Measurements from ENCODE around the gene KLHL26. TPM values are rescaled to one million over a fixed set of nuclear protein-coding genes. Genes with fewer than 3 reads are reported as not detected.

KLHL26 gene
- total RNA-seq, 4 donors from 2014 or later: 7.0 to 15.7 (median 7.6) TPM

DNA sequence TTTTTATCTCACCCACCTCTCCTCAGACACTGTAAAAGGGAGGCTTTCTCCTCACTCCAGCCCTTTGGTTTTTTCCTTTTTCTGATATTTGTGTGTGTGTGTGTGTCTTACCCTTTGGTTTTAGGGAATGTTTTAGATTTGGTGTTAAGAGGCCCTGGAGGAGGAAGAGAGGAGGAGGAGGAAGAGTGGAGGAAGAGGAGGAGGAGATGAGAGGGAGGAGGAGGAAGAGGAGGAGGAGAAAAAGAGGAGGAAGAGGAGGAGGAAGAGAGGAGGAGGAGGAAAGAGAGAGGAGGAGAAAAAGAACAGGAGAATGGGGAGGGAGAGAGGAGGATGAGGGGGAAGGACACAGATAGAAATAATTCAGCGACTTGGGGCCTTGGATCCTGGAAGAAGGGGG, 10.5 kb downstream of the KLHL26 start:
- WGBS, 2 donors (ENCODE audit: low coverage in 1 of 2): 95 to 100% methylated on average over 1 of the region's 1 CpG
- intact Hi-C loops (cut with DNase I; ENCODE audit: low total_unique reads): no loop called here

DNA sequence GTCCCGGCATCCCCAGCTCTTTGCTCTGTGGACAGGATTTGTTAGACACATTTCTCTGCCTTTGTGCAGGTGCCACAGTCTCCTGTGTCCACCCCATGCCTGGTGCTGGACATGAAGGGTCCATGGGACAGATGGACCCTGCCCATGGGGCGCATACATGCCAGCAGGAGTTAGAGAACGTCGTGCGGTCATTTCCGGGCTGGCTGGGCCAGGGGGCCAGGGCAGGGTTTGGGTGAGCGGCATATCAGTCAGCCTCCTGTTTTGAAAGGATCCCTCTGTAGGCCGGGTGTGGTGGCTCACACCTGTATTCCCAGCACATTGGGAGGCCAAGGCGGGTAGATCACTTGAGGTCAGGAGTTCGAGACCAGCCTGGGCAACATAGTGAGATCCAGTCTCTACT, 11.0 kb downstream of the KLHL26 start:
- H3K27me3 ChIP-seq: no peaks in the 10 kb centered on the region
- H3K27ac ChIP-seq: peak overlapping the region in 1 of 4 donors; percentile 78
- DNase-seq: no peak
- 95 to 100% methylated on average over 1 to 10 of the region's 10 CpGs for WGBS, 2 donors (ENCODE audit: low coverage in 1 of 2)
- no peak overlapping the region for H3K4me3 ChIP-seq
- TF ChIP-seq POLR2AphosphoS5 (IDR thresholded peaks at IDR 0.05) (no peak), EP300 (IDR thresholded peaks at IDR 0.05; ENCODE audit: low read depth) (no peak), POLR2A (IDR thresholded peaks at IDR 0.05) (no peak)
- TF ChIP-seq, protein P1, sequence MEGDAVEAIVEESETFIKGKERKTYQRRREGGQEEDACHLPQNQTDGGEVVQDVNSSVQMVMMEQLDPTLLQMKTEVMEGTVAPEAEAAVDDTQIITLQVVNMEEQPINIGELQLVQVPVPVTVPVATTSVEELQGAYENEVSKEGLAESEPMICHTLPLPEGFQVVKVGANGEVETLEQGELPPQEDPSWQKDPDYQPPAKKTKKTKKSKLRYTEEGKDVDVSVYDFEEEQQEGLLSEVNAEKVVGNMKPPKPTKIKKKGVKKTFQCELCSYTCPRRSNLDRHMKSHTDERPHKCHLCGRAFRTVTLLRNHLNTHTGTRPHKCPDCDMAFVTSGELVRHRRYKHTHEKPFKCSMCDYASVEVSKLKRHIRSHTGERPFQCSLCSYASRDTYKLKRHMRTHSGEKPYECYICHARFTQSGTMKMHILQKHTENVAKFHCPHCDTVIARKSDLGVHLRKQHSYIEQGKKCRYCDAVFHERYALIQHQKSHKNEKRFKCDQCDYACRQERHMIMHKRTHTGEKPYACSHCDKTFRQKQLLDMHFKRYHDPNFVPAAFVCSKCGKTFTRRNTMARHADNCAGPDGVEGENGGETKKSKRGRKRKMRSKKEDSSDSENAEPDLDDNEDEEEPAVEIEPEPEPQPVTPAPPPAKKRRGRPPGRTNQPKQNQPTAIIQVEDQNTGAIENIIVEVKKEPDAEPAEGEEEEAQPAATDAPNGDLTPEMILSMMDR (IDR thresholded peaks at IDR 0.05): no peak
- H3K36me3 ChIP-seq: no peaks in the 10 kb centered on the region
- intact Hi-C loops (cut with DNase I; ENCODE audit: low total_unique reads) (no loop called here), in situ Hi-C loops (cut with MboI; ENCODE audit: low pct_ligation_motif_present in 1 of 4, low pct_unique_long_range_greater_than_20kb in 1 of 4, low sequenced_read_pairs in 3 of 4) (no loop called here)
- peaks cover 0 to 39% (median 20%) of the 10 kb centered on the region in 4 donors for H3K4me1 ChIP-seq
- no peaks in the 10 kb centered on the region for H3K9me3 ChIP-seq

More for the DNA sequence above, 10.5 kb downstream of the KLHL26 start:
- no peaks in the 10 kb centered on the region for H3K36me3 ChIP-seq
- in situ Hi-C loops (cut with MboI; ENCODE audit: low pct_ligation_motif_present in 1 of 4, low pct_unique_long_range_greater_than_20kb in 1 of 4, low sequenced_read_pairs in 3 of 4): no loop called here
- no peaks in the 10 kb centered on the region for H3K9me3 ChIP-seq
- peaks cover 0 to 39% (median 20%) of the 10 kb centered on the region in 4 donors for H3K4me1 ChIP-seq
- no peaks in the 10 kb centered on the region for H3K27me3 ChIP-seq
- H3K27ac ChIP-seq: no peak overlapping the region
- TF ChIP-seq EP300 (IDR thresholded peaks at IDR 0.05; ENCODE audit: low read depth): no peak
- no peak for TF ChIP-seq POLR2AphosphoS5 (IDR thresholded peaks at IDR 0.05)
- TF ChIP-seq, protein P1 (IDR thresholded peaks at IDR 0.05): no peak
- TF ChIP-seq POLR2A (IDR thresholded peaks at IDR 0.05): no peak
- H3K4me3 ChIP-seq: no peak overlapping the region
- DNase-seq: no peak

GRCh38 chr19:18648973-18649315, 12.1 kb downstream of the KLHL26 start:
- Histone ChIP-seq H3K27ac (peak overlapping the region; percentile 70 to 87 (median 76)), H3K4me1 (peaks cover 0 to 39% (median 20%) of the 10 kb centered on the region in 4 donors), H3K9me3 (no peaks in the 10 kb centered on the region), H3K4me3 (no peak overlapping the region), H3K36me3 (no peaks in the 10 kb centered on the region), H3K27me3 (no peaks in the 10 kb centered on the region)
- no peak for DNase-seq
- in situ Hi-C loops (cut with MboI; ENCODE audit: low pct_ligation_motif_present in 1 of 4, low pct_unique_long_range_greater_than_20kb in 1 of 4, low sequenced_read_pairs in 3 of 4): no loop called here
- WGBS, 2 donors (ENCODE audit: low coverage in 1 of 2): 77% methylated on average over 13 of the region's 13 CpGs; no CpG with 5 or more reads in 1 of the 2 donors
- intact Hi-C loops (cut with DNase I; ENCODE audit: low total_unique reads): no loop called here
- TF ChIP-seq EP300 (IDR thresholded peaks at IDR 0.05; ENCODE audit: low read depth): no peak
- no peak for TF ChIP-seq POLR2A (IDR thresholded peaks at IDR 0.05)
- no peak for TF ChIP-seq POLR2AphosphoS5 (IDR thresholded peaks at IDR 0.05)
- TF ChIP-seq, protein P1 (IDR thresholded peaks at IDR 0.05): no peak

DNA sequence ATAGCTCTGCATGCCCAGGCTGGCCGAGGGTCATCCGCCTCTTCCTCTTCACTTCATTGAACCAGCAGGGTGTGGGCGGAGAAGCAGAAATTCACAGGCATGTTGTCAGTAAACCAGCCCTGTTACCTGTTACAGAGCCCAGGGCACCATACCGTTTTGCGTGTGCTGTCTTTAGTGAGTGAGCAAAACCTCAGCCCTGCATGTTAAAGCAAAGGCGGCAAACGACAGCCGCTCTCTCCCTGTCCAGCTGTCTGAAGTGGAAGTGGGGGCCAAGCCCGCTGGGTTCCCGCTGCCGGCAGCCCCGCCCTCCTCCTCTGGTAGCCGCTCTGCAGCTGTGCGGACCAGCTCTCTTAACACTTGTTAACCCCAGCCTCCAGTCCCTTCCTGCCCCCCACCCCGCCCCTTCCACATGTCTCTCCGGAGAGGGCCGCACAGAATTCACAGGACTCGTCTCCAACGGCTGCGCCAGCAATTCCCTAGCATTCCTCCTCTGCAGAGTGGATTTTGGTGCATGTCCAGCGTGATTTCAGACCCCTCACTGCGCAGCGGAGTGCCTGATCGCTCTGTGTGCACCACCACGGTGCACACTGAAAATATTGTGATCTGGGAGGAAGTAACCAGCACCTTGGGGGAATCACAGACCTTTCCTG, 12.7 kb downstream of the KLHL26 start:
- 37 to 61% methylated on average over 6 to 21 of the region's 25 CpGs for WGBS, 2 donors (ENCODE audit: low coverage in 1 of 2)
- TF ChIP-seq POLR2AphosphoS5 (IDR thresholded peaks at IDR 0.05) (peak in 1 of 3 donors; percentile 4), POLR2A (IDR thresholded peaks at IDR 0.05) (peak; percentile 8), EP300 (IDR thresholded peaks at IDR 0.05; ENCODE audit: low read depth) (no peak)
- TF ChIP-seq, protein P1 (IDR thresholded peaks at IDR 0.05): no peak

More for the DNA sequence above, 12.7 kb downstream of the KLHL26 start:
- in situ Hi-C loops (cut with MboI; ENCODE audit: low pct_ligation_motif_present in 1 of 4, low pct_unique_long_range_greater_than_20kb in 1 of 4, low sequenced_read_pairs in 3 of 4) (no loop called here), intact Hi-C loops (cut with DNase I; ENCODE audit: low total_unique reads) (no loop called here)
- Histone ChIP-seq H3K9me3 (no peaks in the 10 kb centered on the region), H3K4me3 (peak overlapping the region in 1 of 4 donors; percentile 5), H3K27ac (peak overlapping the region; percentile 70 to 87 (median 76)), H3K4me1 (peaks cover 0 to 36% (median 20%) of the 10 kb centered on the region in 4 donors), H3K36me3 (no peaks in the 10 kb centered on the region), H3K27me3 (no peaks in the 10 kb centered on the region)
- peak; percentile 51 for DNase-seq

Measured in transverse colon (tissue), 4 donors.